ENCODE measurements around the gene SHOX.
"Not testable (repeated sequence)": the region's sequence is repeated elsewhere in the genome, so short reads cannot be mapped to it uniquely, and the experiment has no call there.

SHOX gene

GRCh38 chrX:614136-614535, 16.5 kb upstream of the SHOX start:
- TF ChIP-seq, protein P1, sequence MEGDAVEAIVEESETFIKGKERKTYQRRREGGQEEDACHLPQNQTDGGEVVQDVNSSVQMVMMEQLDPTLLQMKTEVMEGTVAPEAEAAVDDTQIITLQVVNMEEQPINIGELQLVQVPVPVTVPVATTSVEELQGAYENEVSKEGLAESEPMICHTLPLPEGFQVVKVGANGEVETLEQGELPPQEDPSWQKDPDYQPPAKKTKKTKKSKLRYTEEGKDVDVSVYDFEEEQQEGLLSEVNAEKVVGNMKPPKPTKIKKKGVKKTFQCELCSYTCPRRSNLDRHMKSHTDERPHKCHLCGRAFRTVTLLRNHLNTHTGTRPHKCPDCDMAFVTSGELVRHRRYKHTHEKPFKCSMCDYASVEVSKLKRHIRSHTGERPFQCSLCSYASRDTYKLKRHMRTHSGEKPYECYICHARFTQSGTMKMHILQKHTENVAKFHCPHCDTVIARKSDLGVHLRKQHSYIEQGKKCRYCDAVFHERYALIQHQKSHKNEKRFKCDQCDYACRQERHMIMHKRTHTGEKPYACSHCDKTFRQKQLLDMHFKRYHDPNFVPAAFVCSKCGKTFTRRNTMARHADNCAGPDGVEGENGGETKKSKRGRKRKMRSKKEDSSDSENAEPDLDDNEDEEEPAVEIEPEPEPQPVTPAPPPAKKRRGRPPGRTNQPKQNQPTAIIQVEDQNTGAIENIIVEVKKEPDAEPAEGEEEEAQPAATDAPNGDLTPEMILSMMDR (IDR thresholded peaks at IDR 0.05), result no peak
- Mint-ChIP-seq H3K4me1 (peaks cover 8% of the 10 kb centered on the region), H3K27me3 (ENCODE audit: low read depth, poor library complexity) (peaks cover 80% of the 10 kb centered on the region), H3K27ac (no peak overlapping the region), H3K36me3 (ENCODE audit: low read depth) (no peaks in the 10 kb centered on the region), H3K9me3 (peaks cover 34% of the 10 kb centered on the region), H3K4me3 (no peak overlapping the region)
- no peak for DNase-seq

DNA sequence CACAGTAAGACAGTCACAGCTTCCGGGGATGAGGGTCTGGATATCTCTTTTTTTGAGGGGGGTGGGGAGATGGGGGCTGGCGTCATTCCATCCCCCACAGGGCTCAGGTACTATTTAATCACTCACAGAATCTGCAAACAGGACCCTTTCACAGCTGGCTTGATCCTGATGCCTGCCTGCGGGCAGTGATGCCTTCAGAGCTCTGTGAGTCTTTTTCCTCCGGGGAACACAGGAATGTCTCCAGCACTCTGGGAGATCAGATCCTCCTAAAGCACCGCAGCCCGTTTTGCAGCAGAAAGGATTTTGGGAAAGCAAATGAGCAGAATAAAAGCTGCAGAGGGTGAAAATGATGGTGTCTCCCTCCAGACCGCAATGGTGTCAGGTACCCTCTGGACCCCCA, 13.2 kb upstream of the SHOX start:
- no peak for DNase-seq
- Mint-ChIP-seq H3K9me3 (peaks cover 8% of the 10 kb centered on the region), H3K4me1 (peaks cover 12% of the 10 kb centered on the region), H3K4me3 (no peak overlapping the region), H3K27ac (no peak overlapping the region), H3K27me3 (ENCODE audit: low read depth, poor library complexity) (peaks cover 94% of the 10 kb centered on the region), H3K36me3 (ENCODE audit: low read depth) (no peaks in the 10 kb centered on the region)
- TF ChIP-seq, protein P1 (IDR thresholded peaks at IDR 0.05), result no peak

DNA sequence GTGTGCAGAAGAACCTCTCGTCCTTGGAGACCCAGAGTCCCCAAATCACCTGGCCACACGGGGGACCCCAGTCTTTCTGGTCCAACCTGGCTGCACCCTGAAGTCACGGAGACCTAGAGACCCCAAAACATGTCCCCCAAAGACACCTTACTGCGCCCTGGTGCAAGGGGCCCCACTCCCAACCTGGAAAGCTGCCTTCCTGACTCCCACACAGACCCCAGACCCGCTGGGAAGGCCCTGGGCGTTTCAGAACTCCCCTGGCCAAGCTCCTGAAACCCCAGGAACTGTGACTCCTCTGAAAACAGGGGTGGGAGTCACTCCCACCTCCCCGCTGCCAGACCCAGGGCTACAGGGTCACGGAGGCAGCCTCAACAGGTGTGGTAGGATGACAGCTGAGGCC, 12.7 kb upstream of the SHOX start:
- H3K27ac Mint-ChIP-seq, result no peak overlapping the region
- peaks cover 96% of the 10 kb centered on the region for H3K27me3 Mint-ChIP-seq (ENCODE audit: low read depth, poor library complexity)
- TF ChIP-seq, protein P1 (IDR thresholded peaks at IDR 0.05), result no peak
- peak overlapping the region; percentile 48 for H3K4me3 Mint-ChIP-seq
- DNase-seq, result no peak
- H3K9me3 Mint-ChIP-seq, result peaks cover 4% of the 10 kb centered on the region
- H3K36me3 Mint-ChIP-seq (ENCODE audit: low read depth), result no peaks in the 10 kb centered on the region
- peaks cover 12% of the 10 kb centered on the region for H3K4me1 Mint-ChIP-seq

- Mint-ChIP-seq H3K4me1 (peaks cover 16% of the 10 kb centered on the region), H3K27me3 (ENCODE audit: low read depth, poor library complexity) (peaks cover 96% of the 10 kb centered on the region), H3K4me3 (peak overlapping the region; percentile 48)
- not testable (repeated sequence) for H3K27ac Mint-ChIP-seq; H3K36me3 Mint-ChIP-seq (ENCODE audit: low read depth); DNase-seq; H3K9me3 Mint-ChIP-seq
These were observed 12.3 kb upstream of the SHOX start for GRCh38 chrX:618304-618703.

GRCh38 chrX:618761-619450, 11.7 kb upstream of the SHOX start:
- Mint-ChIP-seq H3K9me3 (no peaks in the 10 kb centered on the region), H3K36me3 (ENCODE audit: low read depth) (no peaks in the 10 kb centered on the region), H3K27me3 (ENCODE audit: low read depth, poor library complexity) (peaks cover 96% of the 10 kb centered on the region), H3K4me3 (no peak overlapping the region), H3K4me1 (peaks cover 18% of the 10 kb centered on the region), H3K27ac (no peak overlapping the region)
- DNase-seq, result no peak
- TF ChIP-seq, protein P1 (IDR thresholded peaks at IDR 0.05), result no peak

GRCh38 chrX:619451-619811, 11.2 kb upstream of the SHOX start:
- Mint-ChIP-seq H3K4me1 (peaks cover 18% of the 10 kb centered on the region), H3K9me3 (no peaks in the 10 kb centered on the region), H3K27ac (no peak overlapping the region), H3K4me3 (no peak overlapping the region), H3K36me3 (ENCODE audit: low read depth) (no peaks in the 10 kb centered on the region), H3K27me3 (ENCODE audit: low read depth, poor library complexity) (peaks cover 96% of the 10 kb centered on the region)
- TF ChIP-seq, protein P1 (IDR thresholded peaks at IDR 0.05), result no peak
- DNase-seq, result no peak

Measured in nephron progenitor cell (in vitro differentiated cells).